HT1080 (cell line): ENCODE measurements around the gene ADH1B. TPM values are rescaled to one million over a fixed set of nuclear protein-coding genes. Genes with fewer than 3 reads are reported as not detected.
"Not testable (repeated sequence)": the region's sequence is repeated elsewhere in the genome, so short reads cannot be mapped to it uniquely, and the experiment has no call there.

ENCODE experiments used
- DNase-seq: peaks from one replicate; pipeline ENCODE4 v3.0.0-alpha.2; 2015; ENCODE audit warnings: low read depth
- polyA plus RNA-seq, 2 experiments: library from polyadenylated mRNA; depleted of rRNA; stranded (reverse); fragments of >200 nt; gene quantifications; 2 replicates each; pipeline ENCODE4 v1.2.3, GENCODE V29; 2015
- total RNA-seq: library from RNA; depleted of rRNA; stranded (reverse); fragments of >200 nt; shearing (Covaris generic); gene quantifications from 2 replicates; pipeline ENCODE4 v1.2.3, GENCODE V29; 2014; rRNA removed

ADH1B gene
- not detected in 2 replicates for total RNA-seq
- not detected in 2 replicates for polyA plus RNA-seq (2015; cell fraction: cytosol; rRNA removed)
- not detected in 2 replicates for polyA plus RNA-seq (2015; cell fraction: nucleus; rRNA removed)

DNA sequence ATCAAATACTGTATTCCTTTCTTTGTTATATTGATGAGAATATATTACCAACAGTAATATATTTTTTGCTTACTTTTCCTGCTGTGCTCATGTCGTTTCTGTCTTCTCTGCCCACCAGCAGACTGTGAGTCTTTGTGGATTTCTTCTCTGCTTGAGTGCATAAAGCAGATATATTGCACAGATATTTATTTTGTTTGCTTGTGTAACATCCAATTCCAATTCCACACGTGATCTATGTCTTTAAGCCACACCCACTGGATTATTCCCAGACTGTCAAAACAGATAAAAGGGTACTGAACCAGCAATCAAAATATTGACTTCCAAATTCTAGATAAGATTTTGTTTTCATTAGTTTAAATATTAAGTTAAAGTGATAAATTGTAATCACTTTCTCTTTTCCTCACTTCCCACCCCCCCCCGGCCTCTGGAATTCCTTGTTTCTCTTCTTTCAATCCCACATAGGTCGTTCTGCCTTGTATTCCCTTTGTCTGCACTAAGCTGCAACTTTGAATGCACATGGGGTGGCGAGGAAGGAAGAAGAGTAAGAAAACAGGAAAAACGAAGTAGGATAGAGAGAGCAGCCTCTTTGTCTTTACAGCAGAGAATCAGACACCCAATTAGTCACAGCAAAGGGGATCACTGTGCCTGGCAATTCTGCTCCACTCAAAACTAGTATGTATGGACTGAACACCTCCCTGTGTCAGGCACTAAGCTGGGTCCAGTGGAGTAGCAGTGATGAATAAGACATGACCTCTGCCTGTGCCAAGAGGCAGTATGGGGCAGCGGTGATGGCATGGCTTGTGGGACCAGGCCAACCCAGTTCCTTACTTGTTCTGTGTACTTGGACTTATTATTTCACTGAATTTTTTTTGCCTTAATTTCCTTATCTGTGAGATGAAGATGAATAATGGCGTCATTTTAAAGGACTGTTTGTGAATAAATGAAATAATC, at the start of gene ADH1B:
TSS of gene ADH1B (minus strand) at position 161 of the 951 bp plus-strand sequence. CDS start at position 91, 70 bp downstream.
- DNase-seq: no peak

DNA sequence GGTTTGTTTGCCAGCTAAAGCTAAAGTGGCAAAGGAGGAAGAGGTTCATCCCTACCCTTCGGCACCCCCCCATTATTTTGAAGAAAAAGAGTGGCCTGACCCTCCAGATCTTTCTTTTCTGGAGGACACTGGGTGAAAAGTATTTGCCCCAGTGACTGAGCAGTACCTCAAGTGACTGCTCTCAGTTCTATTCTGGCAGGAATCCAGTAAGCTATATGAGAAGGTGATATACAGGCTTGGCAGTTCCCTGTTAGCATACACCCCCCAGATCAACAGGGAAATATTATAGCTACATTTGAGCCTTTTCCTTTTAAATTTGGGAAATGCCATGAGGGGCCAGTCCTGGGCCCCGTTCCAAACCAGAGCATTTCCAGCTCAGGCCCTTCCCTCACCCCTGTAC, 46.6 kb upstream of the ADH1B start:
- DNase-seq: not testable (repeated sequence)

DNA sequence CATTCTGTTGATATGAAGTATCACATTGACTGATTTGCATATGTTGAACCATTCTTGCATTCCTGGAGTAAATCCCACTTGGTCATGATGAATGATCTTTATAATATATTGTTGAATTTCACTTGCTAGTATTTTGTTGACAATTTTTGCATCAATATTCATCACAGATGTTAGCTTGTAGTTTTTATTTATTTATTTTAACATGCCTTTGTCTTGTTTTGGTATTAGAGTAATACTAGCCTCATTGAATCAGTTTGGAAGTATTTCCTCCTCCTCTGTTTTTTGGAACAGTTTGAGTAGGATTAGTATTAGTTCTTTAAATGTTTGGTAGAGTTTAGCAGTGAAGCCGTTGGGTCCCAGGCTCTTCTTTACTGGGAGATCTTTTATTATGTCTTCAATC, 45.3 kb upstream of the ADH1B start:
- DNase-seq: no peak

DNA sequence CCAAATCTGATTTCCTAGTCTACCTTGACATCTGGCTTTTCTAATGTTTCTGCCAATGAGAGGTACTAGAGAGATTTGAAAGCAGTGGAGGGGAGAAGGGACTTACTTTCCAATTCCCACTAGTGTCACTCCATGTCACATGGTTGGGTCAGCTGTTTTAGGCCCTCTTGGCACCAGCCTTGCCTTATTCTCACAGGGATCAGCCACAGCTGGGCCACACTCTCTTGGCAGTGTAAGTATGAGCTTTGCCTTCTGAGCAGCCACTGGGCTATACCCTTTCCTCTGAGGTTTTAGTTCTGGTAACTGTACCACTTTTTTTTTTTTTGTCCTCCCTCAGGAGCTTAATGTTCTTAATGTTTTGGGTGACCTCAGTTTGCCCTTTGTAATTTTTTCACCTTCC, 41.6 kb upstream of the ADH1B start:
- no peak for DNase-seq

DNA sequence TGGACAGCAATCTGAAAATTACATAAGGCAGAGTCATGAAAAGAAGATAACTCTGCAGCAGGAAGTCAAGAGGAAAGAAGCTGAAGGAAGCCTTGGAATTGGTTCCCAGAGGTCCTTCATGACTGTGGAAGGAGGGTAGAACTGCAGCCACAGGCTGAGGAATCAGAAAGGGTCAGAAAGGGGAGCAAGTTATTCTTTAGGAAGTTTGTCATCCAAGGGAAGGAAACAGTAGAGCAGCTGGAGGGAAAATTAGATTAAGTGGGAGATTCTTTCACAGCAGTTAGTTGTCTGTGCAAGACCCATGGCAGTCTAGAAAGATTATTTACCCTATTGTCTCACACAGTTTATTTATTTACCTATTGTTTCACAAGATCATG, 40.7 kb upstream of the ADH1B start:
- no peak for DNase-seq

DNA sequence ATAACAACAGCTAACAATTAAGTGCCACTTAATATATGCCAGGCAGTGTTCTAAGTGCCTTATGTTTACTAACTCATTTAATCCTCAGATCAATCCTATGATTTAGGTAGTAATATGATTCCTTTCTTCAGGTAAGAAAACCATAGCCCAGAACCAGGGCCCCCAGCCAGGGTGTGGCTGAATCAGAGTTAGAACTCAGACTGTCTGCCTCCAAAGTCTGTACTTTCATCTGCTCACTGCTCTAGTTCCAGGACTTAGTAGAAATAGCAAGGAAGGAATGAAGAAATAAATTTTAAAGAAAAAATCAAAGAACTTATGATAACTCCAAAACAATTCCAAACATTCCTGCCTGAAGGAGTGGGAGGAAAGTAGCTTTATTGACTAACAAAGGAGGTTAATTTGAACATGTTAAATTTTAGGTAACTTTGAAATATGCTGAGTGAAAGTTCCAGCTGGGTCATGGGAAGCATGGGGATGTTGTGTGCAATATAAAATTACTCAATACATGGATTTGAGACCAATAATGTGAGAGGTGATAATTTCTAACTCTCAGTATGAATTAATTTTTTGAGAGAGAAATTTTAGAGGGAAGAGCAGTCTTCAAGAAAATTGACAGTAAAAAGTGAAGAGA, 40.2 kb upstream of the ADH1B start:
- no peak for DNase-seq

DNA sequence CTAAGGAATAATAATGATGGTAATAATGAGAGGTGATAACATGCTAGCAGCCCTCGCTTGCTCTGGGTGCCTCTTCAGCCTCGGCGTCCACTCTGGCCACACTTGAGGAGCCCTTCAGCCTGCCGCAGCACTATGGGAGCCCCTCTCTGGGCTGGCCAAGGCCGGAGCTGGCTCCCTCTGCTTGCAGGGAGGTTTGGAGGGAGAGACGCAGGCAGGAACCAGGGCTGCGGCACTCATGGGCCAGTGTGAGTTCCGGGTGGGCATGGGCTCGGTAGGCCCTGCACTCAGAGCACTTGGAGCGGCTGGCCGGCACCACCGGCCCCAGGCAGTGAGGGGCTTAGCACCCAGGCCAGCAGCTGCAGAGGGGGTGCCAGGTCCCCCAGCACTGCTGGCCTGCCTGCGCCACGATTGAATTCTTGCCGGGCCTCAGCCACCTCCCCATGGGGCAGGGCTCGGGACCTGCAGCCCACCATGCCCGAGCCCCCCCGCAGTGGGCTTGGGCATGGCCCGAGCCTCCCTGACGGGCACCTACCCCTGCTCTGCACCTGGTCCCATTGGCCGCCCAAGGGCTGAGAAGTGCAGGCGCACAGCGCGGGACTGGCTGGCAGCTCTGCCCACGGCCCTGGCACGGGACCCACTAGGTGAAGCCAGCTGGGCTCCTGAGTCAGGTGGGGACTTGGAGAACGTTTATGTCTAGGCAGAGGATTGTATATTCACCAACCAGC, 38.4 kb upstream of the ADH1B start:
- no peak for DNase-seq

DNA sequence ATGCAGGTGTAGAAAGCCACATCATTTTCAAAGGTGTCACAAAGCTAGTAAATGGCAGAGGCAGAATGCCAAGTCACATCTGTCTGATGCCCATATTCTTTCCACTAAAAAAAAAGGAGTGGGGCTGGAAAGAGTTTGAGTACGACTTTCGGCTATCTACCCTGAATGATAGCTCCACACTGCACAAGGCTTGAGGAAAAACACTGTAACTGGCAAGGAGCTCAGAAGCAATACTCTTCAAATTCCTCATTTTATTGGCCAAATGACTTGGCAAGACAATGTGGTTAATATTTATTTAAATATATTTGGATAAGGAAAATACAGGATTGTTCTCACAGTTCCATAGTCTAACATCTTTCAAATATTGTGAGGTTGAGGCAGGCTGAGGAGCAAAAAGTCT, 36.7 kb upstream of the ADH1B start:
- no peak for DNase-seq

DNA sequence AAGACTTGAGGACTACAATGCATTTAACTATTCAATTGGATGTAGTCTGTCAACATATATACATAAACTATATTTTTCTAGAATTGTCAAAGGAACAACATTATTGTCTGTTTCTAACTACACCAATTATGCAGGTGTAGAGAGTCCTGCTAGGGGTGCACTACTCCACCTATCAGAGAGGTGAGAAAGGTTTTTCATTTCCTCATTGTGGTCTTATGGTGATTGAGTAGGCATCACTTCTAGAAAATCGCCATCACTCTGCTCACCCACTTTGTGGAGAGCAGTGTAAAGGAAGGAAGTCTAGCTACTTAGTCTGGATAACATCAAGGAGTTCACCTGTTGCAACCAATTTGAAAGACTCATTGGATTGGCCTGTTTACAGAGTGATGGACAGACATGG, 35.8 kb upstream of the ADH1B start:
- no peak for DNase-seq

DNA sequence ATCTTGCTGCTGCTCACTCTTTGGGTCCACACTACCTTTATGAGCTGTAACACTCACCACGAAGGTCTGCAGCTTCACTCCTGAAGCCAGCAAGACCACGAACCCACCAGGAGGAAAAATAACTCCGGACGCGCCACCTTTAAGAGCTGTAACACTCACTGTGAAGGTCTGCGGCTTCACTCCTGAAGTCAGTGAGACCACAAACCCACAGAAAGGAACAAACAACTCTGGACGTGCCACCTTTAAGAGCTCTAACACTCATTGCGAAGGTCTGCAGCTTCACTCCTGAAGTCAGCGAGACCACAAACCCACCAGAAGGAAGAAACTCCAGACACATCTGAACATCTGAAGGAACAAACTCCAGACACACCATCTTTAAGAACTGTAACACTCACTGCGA, 34.9 kb upstream of the ADH1B start:
- DNase-seq: not testable (repeated sequence)

DNA sequence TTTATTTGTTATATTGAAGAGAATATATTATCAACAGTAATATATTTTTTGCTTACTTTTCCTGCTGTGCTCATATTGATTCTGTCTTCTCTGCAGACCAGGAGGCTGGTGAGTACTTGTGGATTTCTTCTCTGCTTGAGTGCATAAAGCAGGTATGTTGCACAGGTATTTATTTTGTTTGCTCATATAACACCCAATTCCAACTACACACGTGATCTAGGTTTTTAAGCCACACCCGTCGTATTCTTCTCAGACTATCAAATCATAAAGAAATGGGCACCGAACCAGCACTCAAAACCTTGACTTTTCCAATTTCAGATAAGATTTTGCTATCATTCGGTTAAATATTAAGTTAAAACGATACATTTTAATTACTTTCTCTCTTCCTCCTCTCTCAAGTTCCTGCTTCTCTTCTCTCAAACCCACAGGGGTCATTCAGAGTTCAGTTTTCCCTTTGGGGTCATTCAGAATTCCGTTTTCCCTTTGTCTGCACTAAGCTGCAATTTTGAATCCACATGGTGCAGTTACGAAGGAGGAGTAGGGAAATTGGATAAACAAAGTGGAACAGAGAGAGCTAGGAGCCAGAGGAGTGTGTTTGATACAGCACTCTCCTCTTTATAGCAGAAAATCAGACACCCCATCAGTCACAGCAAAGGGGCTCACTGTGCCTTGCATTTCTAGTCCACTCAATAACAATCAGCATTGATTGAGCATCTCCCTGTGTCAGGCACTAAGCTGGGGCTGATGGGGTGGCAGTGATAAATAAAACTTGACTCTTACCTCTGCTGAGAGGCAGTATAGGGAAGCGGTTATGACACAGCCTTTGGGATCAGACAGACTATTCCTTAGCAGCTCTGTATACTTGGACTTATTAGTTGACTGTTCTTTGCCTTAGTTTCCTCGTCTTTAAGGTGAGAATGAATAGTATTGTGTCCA, 31.7 kb upstream of the ADH1B start, which contains the start of gene ADH1C:
TSS of gene ADH1C (minus strand) at position 145 of the 936 bp plus-strand sequence. CDS start at position 74, 71 bp downstream.
- DNase-seq: peak; percentile 2

DNA sequence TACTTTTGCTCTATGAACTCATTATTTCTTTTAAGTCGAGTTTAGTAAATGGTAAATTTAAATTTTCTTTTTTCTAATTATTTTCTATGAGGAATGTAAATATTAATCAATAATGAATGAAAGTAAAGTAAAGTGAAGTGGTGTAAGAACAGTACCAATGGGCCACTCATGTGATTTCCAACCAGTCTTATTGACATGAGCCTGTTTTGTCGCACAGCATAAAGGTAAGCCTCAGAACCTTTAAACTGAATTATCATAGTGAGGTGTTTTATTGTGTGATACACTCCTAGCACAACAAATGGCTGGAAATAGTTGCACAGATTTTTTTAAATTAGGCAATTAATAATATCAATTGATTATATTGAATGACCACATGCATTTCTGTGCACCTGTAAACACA, 30.3 kb upstream of the ADH1B start:
- DNase-seq: no peak

DNA sequence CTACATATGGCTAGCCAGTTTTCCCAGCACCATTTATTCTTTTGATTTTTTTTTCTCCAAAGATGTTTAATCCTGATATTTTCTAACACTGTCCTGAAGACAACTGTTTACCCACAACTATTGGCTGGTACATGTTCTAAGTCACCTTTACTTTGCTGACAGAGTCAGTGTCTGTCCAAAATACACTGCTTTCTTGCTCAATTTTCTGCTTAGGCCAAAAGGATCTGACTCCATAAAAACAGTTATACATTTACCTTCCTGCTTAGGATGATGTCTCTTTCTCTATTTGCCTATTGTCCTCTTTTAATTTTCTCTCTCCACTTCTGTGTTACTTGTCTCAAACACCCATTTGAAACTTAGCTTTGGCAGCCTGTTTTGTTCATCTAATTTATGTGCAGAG, 28.1 kb upstream of the ADH1B start:
- no peak for DNase-seq

DNA sequence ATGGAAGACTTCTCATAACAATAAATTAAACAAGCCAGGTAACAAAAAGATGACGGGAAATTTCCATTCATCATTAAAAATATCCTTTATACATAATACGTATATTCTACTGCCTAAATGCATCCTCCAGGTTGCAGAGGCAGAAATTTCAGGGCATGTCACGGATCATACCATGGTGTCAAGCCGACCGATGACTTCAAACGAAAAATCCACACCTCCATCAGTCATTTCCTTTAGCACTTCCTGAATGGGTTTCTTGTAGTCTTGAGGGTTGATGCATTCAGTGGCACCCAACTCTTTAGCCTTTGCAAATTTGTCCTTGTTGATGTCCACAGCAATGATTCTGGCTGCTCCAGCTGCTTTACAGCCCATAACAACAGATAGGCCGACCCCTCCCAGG, 21.4 kb upstream of the ADH1B start:
- DNase-seq: not testable (repeated sequence)

DNA sequence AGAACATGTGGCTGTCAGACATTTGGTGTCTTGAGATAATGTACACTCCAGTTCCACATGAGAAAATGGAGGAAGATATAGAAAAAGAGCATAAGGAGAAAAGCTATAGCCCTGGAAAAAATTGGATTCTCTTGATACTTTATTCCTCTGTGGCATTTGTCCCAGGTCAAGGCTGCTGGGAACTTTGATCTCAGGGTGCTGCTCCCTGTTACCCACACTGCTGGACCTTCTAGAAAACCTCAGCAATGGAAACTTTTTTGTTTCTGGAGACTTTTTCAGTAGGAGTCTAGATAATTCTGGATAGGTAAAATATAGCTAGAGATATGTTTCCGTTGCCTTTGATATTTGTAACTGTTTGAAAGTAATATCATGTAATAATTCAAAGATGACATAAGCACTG, 20.2 kb upstream of the ADH1B start:
- no peak for DNase-seq

DNA sequence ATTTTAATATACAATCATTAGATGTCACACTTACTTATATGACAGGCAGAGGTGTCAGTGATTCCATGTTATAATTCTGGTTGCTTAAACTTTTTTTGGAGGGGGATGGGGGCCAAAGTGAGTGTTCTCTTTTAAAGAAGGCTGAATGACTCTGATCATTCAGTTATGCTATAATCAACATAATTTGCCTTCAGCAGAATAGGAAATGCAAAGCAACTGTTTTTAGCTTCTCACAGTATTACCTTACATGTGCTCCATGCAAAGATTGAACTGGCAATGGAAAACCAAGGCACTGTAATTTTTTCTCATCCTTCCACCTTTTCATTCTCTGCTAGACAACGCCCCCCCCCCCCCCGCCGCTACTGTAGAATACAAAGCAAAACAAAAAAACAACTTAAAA, 18.0 kb upstream of the ADH1B start:
- DNase-seq: no peak

DNA sequence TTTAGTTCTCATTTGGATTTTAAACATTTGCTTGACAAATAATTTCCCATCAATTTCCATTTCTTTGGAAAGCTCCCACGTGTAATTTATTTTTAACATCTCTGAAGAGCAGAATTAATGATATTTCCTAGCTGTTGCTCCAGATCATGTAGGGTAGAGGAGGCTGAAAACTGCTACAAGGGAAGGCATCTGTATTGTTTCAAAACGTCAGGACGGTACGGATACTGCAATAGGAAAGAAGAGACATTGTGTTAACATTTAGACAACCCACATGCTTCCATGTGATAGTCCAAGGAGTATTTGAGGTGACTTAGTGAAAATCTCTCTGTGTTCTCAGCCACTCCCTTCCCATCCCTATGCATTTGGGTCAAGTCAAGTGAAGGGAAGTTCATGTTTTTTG, 15.4 kb upstream of the ADH1B start:
- no peak for DNase-seq

DNA sequence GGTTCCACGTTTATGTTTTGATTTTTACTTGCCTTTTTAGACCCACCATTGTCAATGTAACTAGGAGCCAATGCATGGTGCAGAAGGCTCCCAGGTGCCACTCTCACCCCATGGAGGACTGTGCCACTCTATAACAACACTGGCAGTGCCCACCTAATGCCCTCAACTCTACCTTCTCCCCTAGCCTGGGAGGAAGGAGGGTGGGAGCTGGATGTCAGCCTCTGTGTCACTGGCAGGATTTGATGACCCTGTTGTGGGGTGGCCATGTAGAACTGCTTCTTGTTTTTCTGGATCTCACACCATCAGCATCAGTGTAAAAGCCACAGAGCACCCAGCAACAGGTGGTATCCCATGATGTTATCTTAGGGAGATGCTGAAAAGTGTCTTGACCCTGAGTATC, 13.7 kb upstream of the ADH1B start:
- DNase-seq: no peak

DNA sequence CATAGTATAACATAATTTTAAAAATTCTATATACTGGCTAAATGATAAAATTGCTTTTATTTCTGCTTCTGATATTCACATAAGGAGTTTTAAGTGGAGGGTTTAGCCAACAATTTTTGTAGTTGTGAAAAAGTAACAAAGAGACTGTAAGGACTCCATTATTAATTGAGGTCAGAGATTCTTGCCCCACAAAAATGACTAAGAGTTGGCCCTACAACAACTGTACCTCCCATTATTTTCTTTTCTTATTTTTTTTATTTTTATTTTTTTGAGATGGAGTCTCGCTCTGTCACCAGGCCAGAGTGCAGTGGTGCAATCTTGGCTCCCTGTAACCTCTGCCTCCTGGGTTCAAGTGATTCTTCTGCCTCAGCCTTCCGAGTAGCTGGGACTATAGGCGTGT, 9.4 kb upstream of the ADH1B start:
- DNase-seq: no peak

DNA sequence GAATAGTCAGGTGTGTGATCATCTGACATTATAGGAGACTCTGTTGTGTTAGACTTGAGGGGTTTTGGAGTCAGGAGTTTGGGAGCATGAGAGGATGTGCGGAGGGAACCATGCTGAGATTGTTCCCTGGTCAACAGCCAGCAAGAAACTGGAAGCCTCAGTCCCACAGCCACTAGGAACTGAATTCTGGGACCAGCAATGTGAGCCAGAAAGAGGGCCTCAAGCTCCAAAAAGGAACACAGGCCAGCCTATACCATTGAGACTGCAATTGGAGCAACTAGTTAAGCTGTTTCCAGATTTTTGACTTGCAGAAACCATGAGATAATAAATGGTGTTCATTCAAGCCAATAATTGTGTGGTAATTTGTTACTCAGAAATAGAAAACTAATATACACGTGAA, 8.7 kb upstream of the ADH1B start:
- no peak for DNase-seq

DNA sequence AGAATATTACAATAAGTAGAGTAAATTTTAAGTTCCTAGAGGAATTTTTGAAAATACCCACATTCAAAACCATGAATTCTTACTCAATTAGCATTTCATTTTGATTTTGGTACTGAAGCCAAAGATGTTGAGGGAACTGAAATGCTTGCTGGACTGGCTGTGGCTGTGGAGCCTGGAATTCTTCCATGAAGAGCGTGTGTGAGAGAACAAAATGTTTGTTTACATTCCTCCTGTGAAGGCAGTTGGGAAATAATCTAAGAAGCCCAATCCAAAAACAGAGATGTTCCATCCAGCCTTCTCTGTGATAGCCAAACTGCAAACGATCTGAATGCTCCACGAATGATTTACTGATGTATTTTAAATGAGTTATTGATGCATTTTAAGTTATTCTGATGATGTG, 3.8 kb upstream of the ADH1B start:
- no peak for DNase-seq
